ENCODE measurements around the gene RASA3.

RASA3 gene

DNA sequence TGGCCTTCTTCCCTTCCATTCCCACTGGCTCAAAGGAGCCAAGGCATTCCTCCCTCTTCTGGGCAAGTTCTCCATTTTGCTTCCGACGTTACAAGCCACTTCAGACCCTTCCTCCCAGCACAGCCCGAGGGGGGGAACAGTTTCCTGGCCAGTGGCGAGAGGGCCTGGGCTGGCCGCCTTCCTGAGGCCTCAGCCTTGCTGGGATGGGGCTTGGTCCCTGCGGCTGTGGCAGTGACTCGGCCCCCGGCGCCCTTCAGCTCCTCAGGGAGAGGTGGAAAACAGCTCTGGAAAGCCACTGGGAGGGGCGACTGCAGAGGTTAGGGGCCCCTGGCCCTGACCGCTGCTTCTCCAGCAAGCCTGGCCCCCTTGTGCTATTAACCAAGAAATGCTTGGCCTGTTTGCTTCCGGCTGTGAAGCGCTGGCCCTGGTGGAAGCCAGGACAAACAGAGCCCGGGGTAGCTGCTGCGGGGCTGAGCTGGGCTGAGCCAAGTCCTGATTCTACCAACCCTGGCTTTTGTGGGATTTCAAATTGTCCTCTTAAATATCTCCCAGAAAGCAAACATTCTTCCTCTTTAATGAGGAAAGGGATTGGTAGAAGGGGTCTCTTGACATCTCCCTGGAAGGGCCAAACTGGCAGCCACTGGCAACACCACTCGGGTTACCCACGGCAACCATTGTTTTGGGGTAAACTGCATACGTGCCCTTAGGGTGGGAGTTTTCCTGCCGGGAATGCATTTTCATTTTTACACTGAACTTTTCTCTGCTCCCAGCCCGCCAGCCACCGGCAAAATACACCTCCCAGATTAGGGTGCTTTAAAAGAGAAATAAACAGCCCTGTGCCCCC lies 197.2 kb downstream of the RASA3 start:
- DNase-seq (ENCODE audit: low read depth): no peak

DNA sequence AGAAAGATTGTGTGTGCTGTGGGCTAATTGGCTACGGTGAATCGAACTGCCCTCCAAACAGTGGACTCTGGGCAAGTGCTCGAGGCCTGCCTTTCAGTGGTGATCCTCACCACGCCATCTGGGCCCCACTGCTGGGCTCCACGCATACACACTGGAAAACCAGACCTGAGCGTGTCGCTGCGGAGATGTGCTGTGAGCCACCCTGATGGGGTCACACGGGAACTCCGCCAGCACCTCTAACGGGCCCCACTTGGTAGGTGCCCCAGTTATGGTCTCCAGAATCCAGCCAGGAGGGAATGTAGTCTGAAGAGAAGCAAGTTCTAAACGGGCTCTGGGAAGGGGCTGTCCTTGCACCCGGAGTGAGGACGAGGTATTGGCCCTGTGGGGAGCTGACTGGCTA lies 197.8 kb downstream of the RASA3 start:
- no peak for DNase-seq (ENCODE audit: low read depth)
- no peak overlapping the region for H3K4me3 ChIP-seq (ENCODE audit: low read length)
- TF ChIP-seq, protein P1, sequence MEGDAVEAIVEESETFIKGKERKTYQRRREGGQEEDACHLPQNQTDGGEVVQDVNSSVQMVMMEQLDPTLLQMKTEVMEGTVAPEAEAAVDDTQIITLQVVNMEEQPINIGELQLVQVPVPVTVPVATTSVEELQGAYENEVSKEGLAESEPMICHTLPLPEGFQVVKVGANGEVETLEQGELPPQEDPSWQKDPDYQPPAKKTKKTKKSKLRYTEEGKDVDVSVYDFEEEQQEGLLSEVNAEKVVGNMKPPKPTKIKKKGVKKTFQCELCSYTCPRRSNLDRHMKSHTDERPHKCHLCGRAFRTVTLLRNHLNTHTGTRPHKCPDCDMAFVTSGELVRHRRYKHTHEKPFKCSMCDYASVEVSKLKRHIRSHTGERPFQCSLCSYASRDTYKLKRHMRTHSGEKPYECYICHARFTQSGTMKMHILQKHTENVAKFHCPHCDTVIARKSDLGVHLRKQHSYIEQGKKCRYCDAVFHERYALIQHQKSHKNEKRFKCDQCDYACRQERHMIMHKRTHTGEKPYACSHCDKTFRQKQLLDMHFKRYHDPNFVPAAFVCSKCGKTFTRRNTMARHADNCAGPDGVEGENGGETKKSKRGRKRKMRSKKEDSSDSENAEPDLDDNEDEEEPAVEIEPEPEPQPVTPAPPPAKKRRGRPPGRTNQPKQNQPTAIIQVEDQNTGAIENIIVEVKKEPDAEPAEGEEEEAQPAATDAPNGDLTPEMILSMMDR (conservative IDR thresholded peaks at IDR 0.05; ENCODE audit: low read depth, low read length): no peak

More for the DNA sequence above, 197.2 kb downstream of the RASA3 start:
- no peak overlapping the region for H3K4me3 ChIP-seq (ENCODE audit: low read length)
- TF ChIP-seq, protein P1 (conservative IDR thresholded peaks at IDR 0.05; ENCODE audit: low read depth, low read length): no peak

DNA sequence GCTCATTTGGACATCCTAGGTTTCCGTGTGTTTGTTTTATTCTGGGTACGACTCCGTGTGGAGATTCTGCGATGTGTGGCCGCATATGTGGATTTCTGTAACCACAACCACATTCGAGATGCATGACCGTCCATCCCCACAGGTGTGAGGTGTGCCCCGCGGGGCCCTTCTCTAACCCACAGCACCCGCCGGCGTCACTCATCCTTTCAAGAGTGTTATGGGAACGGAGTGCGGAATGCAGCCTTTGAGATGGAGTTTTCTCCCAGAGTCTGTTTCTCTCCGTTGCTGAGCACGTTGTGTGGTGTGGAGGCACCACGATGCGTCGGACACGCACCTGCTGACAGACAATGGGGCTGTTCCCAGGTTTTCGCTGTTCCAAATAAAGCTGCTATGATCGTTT lies 198.5 kb downstream of the RASA3 start:
- TF ChIP-seq, protein P1 (conservative IDR thresholded peaks at IDR 0.05; ENCODE audit: low read depth, low read length): no peak
- H3K4me3 ChIP-seq (ENCODE audit: low read length): no peak overlapping the region
- no peak for DNase-seq (ENCODE audit: low read depth)

DNA sequence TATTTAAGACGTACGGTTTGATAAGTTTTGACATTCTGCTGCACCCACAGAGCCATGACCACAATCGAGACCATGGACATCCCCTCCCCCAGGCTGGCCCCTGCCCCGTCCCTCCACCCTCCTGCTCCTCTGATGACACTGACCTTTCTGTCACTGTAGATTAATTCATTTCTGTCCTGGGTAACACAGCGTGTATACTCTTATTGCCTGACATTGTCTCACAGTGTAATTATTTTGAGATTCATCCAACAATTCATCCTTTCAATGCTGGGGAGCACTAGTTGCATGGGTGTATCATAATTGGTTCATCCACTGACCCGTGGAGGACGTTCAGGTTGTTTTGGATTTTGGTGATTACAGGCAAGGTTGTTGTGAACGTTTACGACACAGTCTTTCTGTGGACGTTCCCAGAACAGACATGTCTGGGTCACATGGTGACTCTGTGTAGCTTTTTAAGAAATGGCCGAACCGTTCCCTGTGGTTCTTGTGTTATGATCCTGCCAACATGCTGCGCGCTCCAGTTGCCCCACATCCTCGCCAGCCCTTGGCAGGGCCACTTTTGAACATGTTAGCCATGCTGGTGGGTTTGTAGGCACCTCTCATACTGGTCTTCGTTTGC lies 200.5 kb downstream of the RASA3 start:
- no peak for DNase-seq (ENCODE audit: low read depth)
- H3K4me3 ChIP-seq (ENCODE audit: low read length): no peak overlapping the region
- TF ChIP-seq, protein P1 (conservative IDR thresholded peaks at IDR 0.05; ENCODE audit: low read depth, low read length): no peak

DNA sequence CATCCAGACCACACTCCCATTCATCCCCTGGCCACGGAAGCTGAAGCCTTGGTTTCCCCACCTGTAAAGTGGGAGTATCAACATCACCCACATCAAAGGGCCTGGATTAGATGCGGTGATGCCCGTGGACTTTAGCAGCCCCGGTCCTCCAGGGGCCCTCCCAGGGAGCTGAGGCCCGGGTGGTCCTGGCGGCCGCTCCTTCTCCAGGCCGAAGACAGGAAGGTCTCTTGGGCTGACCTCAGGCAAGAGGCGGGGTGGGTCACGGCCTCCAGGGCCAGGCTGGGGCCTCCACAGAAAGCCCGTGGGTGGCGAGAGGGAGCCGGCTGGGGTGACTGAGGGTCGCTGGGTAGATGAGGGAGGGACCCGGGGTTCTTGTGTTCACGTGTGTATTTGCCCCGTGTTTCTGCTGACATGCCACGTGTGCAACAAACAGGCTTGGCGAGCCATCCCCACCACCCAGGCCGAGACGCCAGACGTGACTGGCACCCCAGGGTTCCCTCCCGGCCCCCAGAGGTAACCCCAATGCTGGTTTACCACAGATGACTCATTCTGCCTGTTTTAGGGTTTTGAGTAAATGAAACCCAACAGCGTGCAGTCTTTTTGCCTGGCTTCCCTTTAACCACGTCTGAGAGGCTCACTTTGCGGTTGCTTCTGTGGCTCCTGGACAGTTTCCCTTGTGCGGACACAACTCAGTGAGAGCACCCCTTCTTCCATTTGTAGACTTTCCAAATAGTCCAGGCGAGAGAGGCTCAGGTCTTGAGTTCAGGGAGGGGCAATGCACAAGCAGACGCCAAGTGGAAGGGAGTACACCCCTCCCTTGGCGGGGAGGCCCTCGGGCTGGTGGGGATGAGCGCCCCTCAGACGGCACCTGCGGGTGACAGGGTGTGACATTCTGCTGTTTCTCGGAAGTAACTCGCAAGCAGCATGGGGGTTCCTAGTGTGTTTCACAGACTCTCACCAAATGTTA lies 201.5 kb downstream of the RASA3 start:
- no peak for DNase-seq (ENCODE audit: low read depth)
- no peak overlapping the region for H3K4me3 ChIP-seq (ENCODE audit: low read length)
- TF ChIP-seq, protein P1 (conservative IDR thresholded peaks at IDR 0.05; ENCODE audit: low read depth, low read length): no peak

DNA sequence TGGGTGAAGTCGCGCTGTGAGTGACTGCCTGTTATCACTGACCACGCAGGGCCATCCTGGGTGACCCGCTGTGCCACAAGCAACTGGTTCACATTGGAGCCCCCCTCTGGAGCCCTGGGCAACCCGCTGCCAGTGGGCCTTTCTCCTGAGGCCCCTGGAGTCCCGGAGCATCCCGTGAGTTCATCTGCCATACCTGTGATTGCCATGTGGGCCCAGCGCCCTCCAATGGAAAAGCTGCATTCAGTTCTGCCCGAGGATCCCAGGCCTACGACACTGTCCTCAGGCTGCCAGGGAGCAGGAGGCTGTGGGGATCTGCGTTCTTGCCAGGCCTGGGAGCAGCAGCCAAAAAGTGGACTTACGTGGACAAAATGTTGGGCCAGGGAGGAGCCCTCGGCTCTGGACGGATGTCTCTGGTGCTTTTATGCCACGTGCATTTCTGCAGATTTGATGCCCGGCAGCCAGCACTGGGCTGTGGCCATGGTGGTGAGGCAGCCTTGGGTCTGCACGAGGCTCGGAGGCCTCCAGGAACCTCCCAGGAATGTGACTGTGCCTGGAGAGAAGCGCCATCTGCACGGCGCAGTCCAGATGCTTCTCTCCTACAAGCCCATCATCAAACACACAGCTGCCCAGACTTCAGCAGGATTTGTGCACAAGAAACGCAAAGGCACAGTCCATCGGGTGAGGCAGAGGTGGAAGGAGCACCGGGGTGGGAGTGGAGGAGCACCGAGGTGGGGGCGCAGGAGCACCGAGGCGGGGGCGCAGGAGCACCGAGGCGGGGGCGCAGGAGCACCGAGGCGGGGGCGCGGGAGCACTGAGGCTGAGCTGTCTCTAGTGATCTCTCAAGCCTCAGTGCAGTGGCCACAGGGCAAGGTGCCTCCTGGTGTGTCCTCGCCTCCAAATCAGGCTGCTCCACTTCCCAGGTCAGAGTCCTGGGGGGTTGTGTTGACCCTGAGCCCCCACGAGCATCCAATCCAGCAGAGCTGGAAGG lies 202.5 kb downstream of the RASA3 start:
- TF ChIP-seq, protein P1 (conservative IDR thresholded peaks at IDR 0.05; ENCODE audit: low read depth, low read length): no peak
- H3K4me3 ChIP-seq (ENCODE audit: low read length): no peak overlapping the region
- DNase-seq (ENCODE audit: low read depth): no peak

All from retinal pigment epithelial cell (primary cell).